Neural crest cell (in vitro differentiated cells): ENCODE data around the gene EGFLAM. TPM values are rescaled to one million over a fixed set of nuclear protein-coding genes. Genes with fewer than 3 reads are reported as not detected.

Experiments
- DNase-seq: peaks from one replicate; pipeline ENCODE4 v3.0.0; 2021; ENCODE audit warnings: low read depth, mixed read lengths, low spot score
- H3K27ac Mint-ChIP-seq: one replicate; pipeline ENCODE4 v1.8.0; 2021; ENCODE audit warnings: mild to moderate bottlenecking, mixed read lengths; ENCODE audit not compliant: unreplicated experiment
- H3K27me3 Mint-ChIP-seq: 2 replicates; pipeline ENCODE4 v1.8.0; 2021; ENCODE audit warnings: low read depth, mild to moderate bottlenecking, mixed read lengths
- H3K36me3 Mint-ChIP-seq: 2 replicates; pipeline ENCODE4 v1.8.0; 2021; ENCODE audit warnings: low read depth, mild to moderate bottlenecking, mixed read lengths
- H3K4me1 Mint-ChIP-seq: 2 replicates; pipeline ENCODE4 v1.8.0; 2021; ENCODE audit warnings: mixed read lengths
- H3K4me3 Mint-ChIP-seq: one replicate; pipeline ENCODE4 v1.8.0; 2021; ENCODE audit warnings: mild to moderate bottlenecking, mixed read lengths
- H3K9me3 Mint-ChIP-seq: 2 replicates; pipeline ENCODE4 v1.8.0; 2021; ENCODE audit warnings: mixed read lengths
- total RNA-seq: library from RNA; stranded (reverse); gene quantifications from 2 replicates; pipeline ENCODE4 v1.2.1, GENCODE V29; 2021
- TF ChIP-seq, protein P1 (sequence below): fragments of 200-600 bp; sonication (generic); conservative IDR thresholded peaks from 2 replicates; pipeline ENCODE4 v1.5.0; 2021; ENCODE audit warnings: antibody characterized with exemption, mild to moderate bottlenecking

Gene EGFLAM
- total RNA-seq, 1 donor from 2014 or later = 9.1 TPM

GRCh38 chr5:38367410-38367809 lies 109.1 kb downstream of the EGFLAM start:
- Mint-ChIP-seq H3K9me3 (no peaks in the 10 kb centered on the region), H3K27ac (no peak overlapping the region), H3K4me3 (no peak overlapping the region), H3K36me3 (no peaks in the 10 kb centered on the region), H3K27me3 (no peaks in the 10 kb centered on the region), H3K4me1 (peaks cover 15% of the 10 kb centered on the region)
- no peak for DNase-seq
- TF ChIP-seq, protein P1, sequence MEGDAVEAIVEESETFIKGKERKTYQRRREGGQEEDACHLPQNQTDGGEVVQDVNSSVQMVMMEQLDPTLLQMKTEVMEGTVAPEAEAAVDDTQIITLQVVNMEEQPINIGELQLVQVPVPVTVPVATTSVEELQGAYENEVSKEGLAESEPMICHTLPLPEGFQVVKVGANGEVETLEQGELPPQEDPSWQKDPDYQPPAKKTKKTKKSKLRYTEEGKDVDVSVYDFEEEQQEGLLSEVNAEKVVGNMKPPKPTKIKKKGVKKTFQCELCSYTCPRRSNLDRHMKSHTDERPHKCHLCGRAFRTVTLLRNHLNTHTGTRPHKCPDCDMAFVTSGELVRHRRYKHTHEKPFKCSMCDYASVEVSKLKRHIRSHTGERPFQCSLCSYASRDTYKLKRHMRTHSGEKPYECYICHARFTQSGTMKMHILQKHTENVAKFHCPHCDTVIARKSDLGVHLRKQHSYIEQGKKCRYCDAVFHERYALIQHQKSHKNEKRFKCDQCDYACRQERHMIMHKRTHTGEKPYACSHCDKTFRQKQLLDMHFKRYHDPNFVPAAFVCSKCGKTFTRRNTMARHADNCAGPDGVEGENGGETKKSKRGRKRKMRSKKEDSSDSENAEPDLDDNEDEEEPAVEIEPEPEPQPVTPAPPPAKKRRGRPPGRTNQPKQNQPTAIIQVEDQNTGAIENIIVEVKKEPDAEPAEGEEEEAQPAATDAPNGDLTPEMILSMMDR = no peak

GRCh38 chr5:38367966-38368365 lies 109.6 kb downstream of the EGFLAM start:
- H3K4me1 Mint-ChIP-seq = peaks cover 15% of the 10 kb centered on the region
- H3K9me3 Mint-ChIP-seq = no peaks in the 10 kb centered on the region

DNA sequence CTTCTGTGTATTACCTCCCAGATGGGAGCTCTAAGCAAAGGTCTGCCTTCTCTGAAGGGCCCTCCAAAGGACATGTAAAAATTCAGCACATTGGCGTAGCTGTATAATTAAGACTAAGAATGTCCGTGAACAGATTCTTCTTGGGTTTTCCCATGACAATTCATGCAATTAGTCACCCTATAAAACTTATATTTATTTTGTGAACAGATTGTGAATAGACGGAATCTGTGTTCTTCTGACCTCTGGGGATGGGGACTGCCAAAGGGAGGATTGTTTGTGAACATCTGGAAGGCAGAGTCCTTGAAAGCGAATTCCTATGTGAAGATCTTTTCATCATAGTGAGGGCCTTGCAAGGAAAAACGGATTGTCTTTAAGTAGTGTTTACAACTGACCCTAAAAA lies 111.3 kb downstream of the EGFLAM start:
- no peaks in the 10 kb centered on the region for H3K9me3 Mint-ChIP-seq
- no peak for DNase-seq
- TF ChIP-seq, protein P1 = no peak
- H3K27ac Mint-ChIP-seq = no peak overlapping the region
- H3K4me1 Mint-ChIP-seq = peaks cover 15% of the 10 kb centered on the region
- H3K4me3 Mint-ChIP-seq = no peak overlapping the region
- H3K27me3 Mint-ChIP-seq = no peaks in the 10 kb centered on the region
- H3K36me3 Mint-ChIP-seq = no peaks in the 10 kb centered on the region

More at GRCh38 chr5:38367966-38368365, 109.6 kb downstream of the EGFLAM start:
- Mint-ChIP-seq H3K27ac (no peak overlapping the region), H3K36me3 (no peaks in the 10 kb centered on the region), H3K4me3 (no peak overlapping the region), H3K27me3 (no peaks in the 10 kb centered on the region)
- DNase-seq = no peak
- TF ChIP-seq, protein P1 = no peak

GRCh38 chr5:38370358-38371100 lies 112.2 kb downstream of the EGFLAM start:
- no peaks in the 10 kb centered on the region for H3K36me3 Mint-ChIP-seq
- TF ChIP-seq, protein P1 = no peak
- no peak overlapping the region for H3K4me3 Mint-ChIP-seq
- no peaks in the 10 kb centered on the region for H3K9me3 Mint-ChIP-seq
- DNase-seq = no peak
- H3K27ac Mint-ChIP-seq = no peak overlapping the region
- peaks cover 15% of the 10 kb centered on the region for H3K4me1 Mint-ChIP-seq
- no peaks in the 10 kb centered on the region for H3K27me3 Mint-ChIP-seq

DNA sequence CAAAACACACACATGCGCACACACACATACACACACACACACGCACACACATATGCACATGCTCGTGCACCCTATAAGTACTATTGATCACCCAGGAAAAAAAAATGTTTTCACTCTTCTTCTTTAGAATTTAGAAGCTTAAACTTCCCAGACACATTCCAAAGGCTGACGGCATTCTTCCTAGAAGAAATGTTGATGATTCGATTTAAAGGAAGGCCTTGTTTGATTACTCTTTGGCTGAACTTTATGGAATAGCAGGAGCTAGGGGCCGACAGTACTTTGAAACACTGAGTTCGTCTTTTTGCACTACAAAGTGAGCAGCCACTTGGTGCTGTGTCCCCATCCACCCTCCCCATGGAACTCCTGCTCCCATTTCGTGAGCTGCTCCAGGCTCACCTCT lies 113.2 kb downstream of the EGFLAM start:
- DNase-seq = no peak
- Mint-ChIP-seq H3K9me3 (no peaks in the 10 kb centered on the region), H3K27ac (no peak overlapping the region), H3K4me1 (peaks cover 15% of the 10 kb centered on the region), H3K4me3 (no peak overlapping the region), H3K36me3 (no peaks in the 10 kb centered on the region), H3K27me3 (no peaks in the 10 kb centered on the region)
- TF ChIP-seq, protein P1 = no peak
